ENCODE results near the gene MAPKAPK5.
"Not testable (repeated sequence)": the region's sequence is repeated elsewhere in the genome, so short reads cannot be mapped to it uniquely, and the experiment has no call there.

MAPKAPK5 gene

GRCh38 chr12:111887926-111888745, 46.1 kb downstream of the MAPKAPK5 start:
- DNase-seq, result no peak

GRCh38 chr12:111893287-111893686, 51.3 kb downstream of the MAPKAPK5 start:
- no peak for DNase-seq

GRCh38 chr12:111894556-111894955, 52.5 kb downstream of the MAPKAPK5 start:
- no peak for DNase-seq

- no peak for DNase-seq
Observed at GRCh38 chr12:111901182-111901581, 59.2 kb downstream of the MAPKAPK5 start.

GRCh38 chr12:111904446-111904975, 62.5 kb downstream of the MAPKAPK5 start:
- no peak for DNase-seq

GRCh38 chr12:111905502-111905901, 63.5 kb downstream of the MAPKAPK5 start:
- no peak for DNase-seq

GRCh38 chr12:111907740-111908139, 65.7 kb downstream of the MAPKAPK5 start:
- no peak for DNase-seq

GRCh38 chr12:111925171-111925570, 83.1 kb downstream of the MAPKAPK5 start:
- no peak for DNase-seq

GRCh38 chr12:111926631-111927030, 84.6 kb downstream of the MAPKAPK5 start:
- no peak for DNase-seq

GRCh38 chr12:111927346-111927745, 85.3 kb downstream of the MAPKAPK5 start:
- no peak for DNase-seq

GRCh38 chr12:111932241-111932640, 90.2 kb downstream of the MAPKAPK5 start:
- no peak for DNase-seq

- DNase-seq, result no peak
Observed at GRCh38 chr12:111936869-111937268, 94.8 kb downstream of the MAPKAPK5 start.

GRCh38 chr12:111937429-111937828, 95.4 kb downstream of the MAPKAPK5 start:
- no peak for DNase-seq

- peak in 1 of 2 experiments; percentile 10 for DNase-seq
Observed at GRCh38 chr12:111942557-111942956, 100.5 kb downstream of the MAPKAPK5 start.

- no peak for DNase-seq
Observed at GRCh38 chr12:111943929-111944328, 101.9 kb downstream of the MAPKAPK5 start.

GRCh38 chr12:111950961-111951676, 109.1 kb downstream of the MAPKAPK5 start:
- not testable (repeated sequence) for DNase-seq
